ENCODE results near the gene MFSD2A. TPM values are rescaled to one million over a fixed set of nuclear protein-coding genes. Genes with fewer than 3 reads are reported as not detected.

Gene MFSD2A
- total RNA-seq, 1 donor from 2014 or later, result 0.90 TPM

DNA sequence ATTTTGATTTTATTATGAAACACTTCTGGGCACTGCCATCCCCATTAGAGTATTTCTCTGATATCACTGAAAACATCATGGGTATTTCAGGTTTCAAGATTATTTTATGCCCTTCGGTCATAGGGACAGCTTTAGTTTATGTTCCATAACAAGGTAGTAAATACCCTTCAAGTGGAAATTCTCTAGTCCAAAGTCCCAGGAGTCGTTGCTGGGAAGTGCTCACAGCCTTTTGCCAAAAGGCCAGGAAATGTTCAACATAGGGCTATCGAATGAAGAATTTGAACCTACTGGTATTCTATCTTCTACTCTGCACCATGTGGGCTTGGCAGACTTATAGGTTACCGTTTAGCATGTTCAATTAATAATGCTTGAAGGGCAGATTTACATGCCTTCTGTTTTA lies 7.7 kb upstream of the MFSD2A start:
- no peak overlapping the region for H3K9ac ChIP-seq
- Mint-ChIP-seq H3K27me3 (ENCODE audit: insufficient read depth, low read depth) (no peaks in the 10 kb centered on the region), H3K27ac (no peak overlapping the region), H3K4me1 (peaks cover under 1% of the 10 kb centered on the region), H3K9me3 (no peaks in the 10 kb centered on the region), H3K36me3 (no peaks in the 10 kb centered on the region), H3K4me3 (no peak overlapping the region)
- H3K27ac ChIP-seq, result no peak overlapping the region
- no peak for DNase-seq (ENCODE audit: low spot score)
- no peaks in the 10 kb centered on the region for H3F3A ChIP-seq (ENCODE audit: low read depth)
- no peaks in the 10 kb centered on the region for H3K9me3 ChIP-seq (ENCODE audit: low read depth)
- no peaks in the 10 kb centered on the region for H3K27me3 ChIP-seq
- TF ChIP-seq EZH2phosphoT487 (IDR thresholded peaks at IDR 0.05) (no peak), EZH2 (IDR thresholded peaks at IDR 0.05) (no peak)
- TF ChIP-seq, protein P1, sequence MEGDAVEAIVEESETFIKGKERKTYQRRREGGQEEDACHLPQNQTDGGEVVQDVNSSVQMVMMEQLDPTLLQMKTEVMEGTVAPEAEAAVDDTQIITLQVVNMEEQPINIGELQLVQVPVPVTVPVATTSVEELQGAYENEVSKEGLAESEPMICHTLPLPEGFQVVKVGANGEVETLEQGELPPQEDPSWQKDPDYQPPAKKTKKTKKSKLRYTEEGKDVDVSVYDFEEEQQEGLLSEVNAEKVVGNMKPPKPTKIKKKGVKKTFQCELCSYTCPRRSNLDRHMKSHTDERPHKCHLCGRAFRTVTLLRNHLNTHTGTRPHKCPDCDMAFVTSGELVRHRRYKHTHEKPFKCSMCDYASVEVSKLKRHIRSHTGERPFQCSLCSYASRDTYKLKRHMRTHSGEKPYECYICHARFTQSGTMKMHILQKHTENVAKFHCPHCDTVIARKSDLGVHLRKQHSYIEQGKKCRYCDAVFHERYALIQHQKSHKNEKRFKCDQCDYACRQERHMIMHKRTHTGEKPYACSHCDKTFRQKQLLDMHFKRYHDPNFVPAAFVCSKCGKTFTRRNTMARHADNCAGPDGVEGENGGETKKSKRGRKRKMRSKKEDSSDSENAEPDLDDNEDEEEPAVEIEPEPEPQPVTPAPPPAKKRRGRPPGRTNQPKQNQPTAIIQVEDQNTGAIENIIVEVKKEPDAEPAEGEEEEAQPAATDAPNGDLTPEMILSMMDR (IDR thresholded peaks at IDR 0.05), result no peak
- H2AFZ ChIP-seq (replicated peaks), result no peak overlapping the region
- H3K79me2 ChIP-seq (ENCODE audit: low read depth), result no peaks in the 10 kb centered on the region
- H3K4me2 ChIP-seq, result no peak overlapping the region
- no peaks in the 10 kb centered on the region for H4K20me1 ChIP-seq (ENCODE audit: low read depth)
- no peak overlapping the region for H3K4me3 ChIP-seq
- no peaks in the 10 kb centered on the region for H3K36me3 ChIP-seq
- H3K4me1 ChIP-seq, result no peaks in the 10 kb centered on the region

DNA sequence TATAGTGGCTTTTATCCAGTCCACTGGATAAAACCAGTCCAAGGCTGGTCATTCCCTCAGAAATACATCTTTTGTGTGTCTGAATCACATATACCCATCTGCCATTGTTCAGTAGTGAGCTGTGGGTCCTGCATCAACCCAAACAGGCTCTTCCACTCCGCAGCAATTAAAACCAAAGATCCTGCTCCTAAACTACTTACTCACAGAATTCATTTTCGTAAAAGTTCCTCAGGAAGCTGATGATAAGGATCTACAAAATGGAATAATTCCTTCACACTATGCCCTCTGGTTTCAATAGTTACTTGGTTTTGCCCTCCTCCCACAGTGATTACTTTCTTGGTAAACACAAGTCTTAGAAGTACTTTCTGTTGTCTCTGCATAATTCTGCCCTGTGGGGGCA lies 5.1 kb upstream of the MFSD2A start:
- Histone ChIP-seq H3K9me3 (ENCODE audit: low read depth) (no peaks in the 10 kb centered on the region), H3K27ac (no peak overlapping the region), H4K20me1 (ENCODE audit: low read depth) (no peaks in the 10 kb centered on the region), H3K4me2 (no peak overlapping the region), H3K79me2 (ENCODE audit: low read depth) (no peaks in the 10 kb centered on the region), H3K4me1 (no peaks in the 10 kb centered on the region), H3K36me3 (no peaks in the 10 kb centered on the region), H3K4me3 (no peak overlapping the region), H2AFZ (replicated peaks) (no peak overlapping the region), H3K27me3 (peaks cover 26% of the 10 kb centered on the region), H3K9ac (no peak overlapping the region), H3F3A (ENCODE audit: low read depth) (peaks cover 3% of the 10 kb centered on the region)
- H3K27ac Mint-ChIP-seq, result no peak overlapping the region
- peaks cover 2% of the 10 kb centered on the region for H3K27me3 Mint-ChIP-seq (ENCODE audit: insufficient read depth, low read depth)
- H3K36me3 Mint-ChIP-seq, result no peaks in the 10 kb centered on the region
- no peak for DNase-seq (ENCODE audit: low spot score)
- no peak overlapping the region for H3K4me3 Mint-ChIP-seq
- H3K9me3 Mint-ChIP-seq, result no peaks in the 10 kb centered on the region
- TF ChIP-seq EZH2phosphoT487 (IDR thresholded peaks at IDR 0.05) (no peak), EZH2 (IDR thresholded peaks at IDR 0.05) (no peak)
- TF ChIP-seq, protein P1 (IDR thresholded peaks at IDR 0.05), result no peak
- peaks cover 19% of the 10 kb centered on the region for H3K4me1 Mint-ChIP-seq

DNA sequence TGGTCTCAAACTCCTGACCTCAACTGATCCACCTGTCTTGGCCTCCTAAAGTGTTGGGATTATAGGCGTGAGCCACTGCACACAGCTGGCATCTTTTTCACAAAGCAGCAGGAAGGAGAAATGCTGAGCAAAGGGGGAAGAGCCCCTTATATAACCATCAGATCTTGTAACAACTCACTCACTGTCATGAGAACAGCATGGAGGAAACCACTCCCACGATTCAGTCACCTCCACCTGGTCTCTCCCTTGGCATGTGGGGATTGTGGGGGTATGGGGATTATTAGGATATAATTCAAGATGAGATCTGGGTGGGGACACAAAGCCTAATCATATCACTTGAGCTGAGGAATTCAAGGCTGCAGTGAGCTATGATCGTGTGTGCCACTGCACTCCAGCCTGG lies 3.0 kb upstream of the MFSD2A start:
- H3K9ac ChIP-seq, result no peak overlapping the region
- H3K4me3 Mint-ChIP-seq, result no peak overlapping the region
- H2AFZ ChIP-seq (replicated peaks), result no peak overlapping the region
- no peak overlapping the region for H3K4me3 ChIP-seq
- H3K27ac ChIP-seq, result no peak overlapping the region
- peaks cover 5% of the 10 kb centered on the region for H3K4me1 ChIP-seq
- H3K4me1 Mint-ChIP-seq, result peaks cover 30% of the 10 kb centered on the region
- no peak overlapping the region for H3K4me2 ChIP-seq
- H3K27me3 ChIP-seq, result peaks cover 46% of the 10 kb centered on the region
- H3F3A ChIP-seq (ENCODE audit: low read depth), result peaks cover 3% of the 10 kb centered on the region
- H3K9me3 ChIP-seq (ENCODE audit: low read depth), result no peaks in the 10 kb centered on the region
- TF ChIP-seq, protein P1 (IDR thresholded peaks at IDR 0.05), result no peak
- TF ChIP-seq EZH2 (IDR thresholded peaks at IDR 0.05), result no peak
- no peak for TF ChIP-seq EZH2phosphoT487 (IDR thresholded peaks at IDR 0.05)
- no peaks in the 10 kb centered on the region for H3K36me3 ChIP-seq
- peaks cover under 1% of the 10 kb centered on the region for H4K20me1 ChIP-seq (ENCODE audit: low read depth)
- DNase-seq (ENCODE audit: low spot score), result no peak
- H3K79me2 ChIP-seq (ENCODE audit: low read depth), result no peaks in the 10 kb centered on the region
- no peaks in the 10 kb centered on the region for H3K36me3 Mint-ChIP-seq
- H3K27ac Mint-ChIP-seq, result no peak overlapping the region
- no peaks in the 10 kb centered on the region for H3K9me3 Mint-ChIP-seq
- H3K27me3 Mint-ChIP-seq (ENCODE audit: insufficient read depth, low read depth), result peaks cover 7% of the 10 kb centered on the region
